Effector memory CD4-positive, alpha-beta T cell (primary cell): ENCODE data around the gene HACE1.
"Not testable (repeated sequence)": the region's sequence is repeated elsewhere in the genome, so short reads cannot be mapped to it uniquely, and the experiment has no call there.

ENCODE experiments used
- DNase-seq, 3 donors: peaks; one replicate each; pipeline ENCODE4 v3.0.0-alpha.2; 2020
- H3K27ac ChIP-seq: 2 replicates; pipeline ENCODE4 v1.7.0; 2013; ENCODE audit warnings: mild to moderate bottlenecking, low read length, moderate library complexity; ENCODE audit not compliant: insufficient read depth, poor library complexity, severe bottlenecking
- H3K27me3 ChIP-seq: replicated peaks from 2 replicates; pipeline ENCODE4 v1.7.0; 2013; ENCODE audit warnings: mild to moderate bottlenecking, low read length; ENCODE audit not compliant: insufficient read depth, control insufficient read depth, poor library complexity, severe bottlenecking
- H3K36me3 ChIP-seq: 2 replicates; pipeline ENCODE4 v1.7.0; 2013; ENCODE audit warnings: mild to moderate bottlenecking, low read length, moderate library complexity; ENCODE audit not compliant: control insufficient read depth, insufficient read depth
- H3K4me1 ChIP-seq: 2 replicates; pipeline ENCODE4 v1.7.0; 2013; ENCODE audit warnings: low read length, mild to moderate bottlenecking; ENCODE audit not compliant: control insufficient read depth, insufficient read depth, poor library complexity, severe bottlenecking
- H3K4me3 ChIP-seq: 2 replicates; pipeline ENCODE4 v1.7.0; 2013; ENCODE audit warnings: low read length, low read depth, mild to moderate bottlenecking; ENCODE audit not compliant: insufficient read depth, poor library complexity, severe bottlenecking
- H3K9me3 ChIP-seq: 2 replicates; pipeline ENCODE4 v1.7.0; 2013; ENCODE audit warnings: mild to moderate bottlenecking, low read length, moderate library complexity; ENCODE audit not compliant: control insufficient read depth

Gene HACE1

DNA sequence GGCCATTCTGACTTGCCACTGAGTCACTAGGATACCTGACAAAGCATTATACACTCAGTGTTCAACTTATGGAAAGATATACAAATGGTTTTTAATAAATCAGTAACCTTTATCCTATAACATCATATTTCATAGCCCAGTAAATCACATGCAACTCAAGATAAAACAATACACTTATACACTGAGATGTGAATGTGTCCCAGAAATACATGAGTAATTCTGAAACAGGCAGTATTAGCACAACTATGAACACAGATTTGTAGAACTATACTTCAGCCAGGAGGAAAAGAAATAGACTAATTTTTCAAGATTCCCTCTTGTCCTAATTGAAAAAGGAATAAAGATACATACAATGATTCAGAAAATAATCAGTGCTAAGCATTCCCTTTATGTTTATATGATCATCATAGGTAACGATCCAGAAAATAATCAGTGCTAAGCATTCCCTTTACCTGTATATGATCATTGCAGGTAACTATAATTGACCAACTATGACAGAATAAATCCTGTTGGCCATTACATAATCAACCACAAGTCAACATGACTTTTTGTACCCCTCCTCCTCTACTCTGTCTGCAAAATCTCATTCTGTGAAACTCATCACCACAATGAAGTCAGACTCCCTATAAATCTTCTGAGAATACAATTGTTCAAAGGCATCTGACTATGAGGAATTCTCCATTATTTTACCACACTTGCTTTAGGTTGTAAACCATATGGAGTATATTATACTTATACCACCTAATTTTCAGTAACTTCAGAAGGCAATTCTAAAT lies 30.3 kb downstream of the HACE1 start:
- Histone ChIP-seq H3K4me1 (no peaks in the 10 kb centered on the region), H3K36me3 (no peaks in the 10 kb centered on the region), H3K9me3 (no peaks in the 10 kb centered on the region), H3K27me3 (no peaks in the 10 kb centered on the region), H3K4me3 (no peak overlapping the region), H3K27ac (no peak overlapping the region)
- DNase-seq = no peak

- H3K9me3 ChIP-seq = no peaks in the 10 kb centered on the region
- H3K27ac ChIP-seq = no peak overlapping the region
- no peaks in the 10 kb centered on the region for H3K4me1 ChIP-seq
- no peaks in the 10 kb centered on the region for H3K36me3 ChIP-seq
- H3K27me3 ChIP-seq = no peaks in the 10 kb centered on the region
- H3K4me3 ChIP-seq = no peak overlapping the region
- DNase-seq = no peak
Observed at GRCh38 chr6:104828478-104828877, 31.2 kb downstream of the HACE1 start.

- not testable (repeated sequence) for H3K9me3 ChIP-seq, H3K27me3 ChIP-seq, H3K4me3 ChIP-seq, H3K36me3 ChIP-seq, H3K4me1 ChIP-seq, H3K27ac ChIP-seq, DNase-seq
Observed at GRCh38 chr6:104820820-104821219, 38.9 kb downstream of the HACE1 start.

DNA sequence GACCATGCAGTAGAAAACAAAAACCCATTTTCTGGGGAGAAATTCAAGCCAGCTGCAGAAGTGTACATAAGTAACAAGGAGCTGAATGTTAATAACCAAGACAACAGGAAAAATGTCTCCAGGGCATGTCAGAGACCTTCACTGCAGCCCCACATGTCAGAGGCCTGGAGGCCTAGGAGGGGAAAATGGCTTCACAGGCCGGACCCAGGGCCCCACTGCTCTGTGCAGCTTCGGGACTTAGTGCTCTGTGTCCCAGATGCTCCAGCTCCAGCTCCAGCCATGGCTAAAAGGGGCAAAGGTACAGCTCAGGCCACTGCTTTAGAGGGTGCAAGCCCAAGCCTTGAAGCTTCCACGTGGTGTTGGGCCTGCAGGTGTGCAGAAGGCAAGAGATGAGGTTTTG lies 43.6 kb downstream of the HACE1 start:
- Histone ChIP-seq H3K36me3 (no peaks in the 10 kb centered on the region), H3K4me3 (no peak overlapping the region), H3K27me3 (no peaks in the 10 kb centered on the region), H3K4me1 (no peaks in the 10 kb centered on the region), H3K9me3 (no peaks in the 10 kb centered on the region), H3K27ac (no peak overlapping the region)
- no peak for DNase-seq

DNA sequence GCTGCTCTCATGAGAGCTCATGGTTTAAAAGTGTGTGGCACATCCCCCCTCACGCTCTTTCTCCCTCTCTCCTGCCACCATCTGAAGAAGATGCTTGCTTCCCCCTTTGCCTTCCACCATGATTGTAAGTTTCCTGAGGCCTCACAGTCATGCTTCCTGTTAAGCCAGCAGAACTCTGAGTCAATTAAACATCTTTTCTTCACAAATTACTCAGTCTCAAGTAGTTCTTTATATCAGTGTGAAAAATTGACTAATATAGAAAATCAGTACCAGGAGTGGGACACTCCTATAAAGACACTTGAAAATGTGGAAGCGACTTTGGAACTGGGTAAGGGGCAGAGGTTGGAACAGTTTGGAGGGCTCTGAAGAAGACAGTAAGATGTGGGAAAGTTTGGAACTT lies 45.0 kb downstream of the HACE1 start:
- H3K9me3 ChIP-seq = no peaks in the 10 kb centered on the region
- H3K27me3 ChIP-seq = no peaks in the 10 kb centered on the region
- H3K27ac ChIP-seq = no peak overlapping the region
- H3K4me1 ChIP-seq = no peaks in the 10 kb centered on the region
- no peak overlapping the region for H3K4me3 ChIP-seq
- H3K36me3 ChIP-seq = no peaks in the 10 kb centered on the region
- no peak for DNase-seq

- H3K9me3 ChIP-seq = no peaks in the 10 kb centered on the region
- no peaks in the 10 kb centered on the region for H3K36me3 ChIP-seq
- no peak overlapping the region for H3K27ac ChIP-seq
- no peak for DNase-seq
- H3K27me3 ChIP-seq = no peaks in the 10 kb centered on the region
- H3K4me1 ChIP-seq = no peaks in the 10 kb centered on the region
- H3K4me3 ChIP-seq = no peak overlapping the region
Observed at GRCh38 chr6:104813552-104813951, 46.2 kb downstream of the HACE1 start.

DNA sequence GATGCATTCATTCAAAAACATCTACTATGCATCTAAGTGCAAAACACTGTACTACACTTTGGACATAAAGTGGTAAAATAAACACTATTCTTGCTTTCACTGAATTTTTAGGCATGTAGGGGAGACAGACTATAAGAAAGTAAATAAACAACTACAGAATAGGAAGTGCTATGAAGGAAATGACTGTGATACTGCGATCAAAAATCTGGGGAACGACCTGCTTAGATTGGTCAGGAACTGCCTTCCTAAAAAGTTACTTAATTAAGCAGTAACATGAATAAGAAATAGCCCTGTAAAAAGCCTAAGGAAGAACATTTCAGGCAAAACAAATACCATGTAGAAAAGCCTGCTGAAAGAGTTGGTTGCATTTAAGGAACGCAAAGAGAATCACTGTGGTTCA lies 50.6 kb downstream of the HACE1 start:
- no peaks in the 10 kb centered on the region for H3K9me3 ChIP-seq
- H3K27ac ChIP-seq = no peak overlapping the region
- H3K27me3 ChIP-seq = no peaks in the 10 kb centered on the region
- H3K36me3 ChIP-seq = no peaks in the 10 kb centered on the region
- H3K4me1 ChIP-seq = no peaks in the 10 kb centered on the region
- H3K4me3 ChIP-seq = no peak overlapping the region
- no peak for DNase-seq

DNA sequence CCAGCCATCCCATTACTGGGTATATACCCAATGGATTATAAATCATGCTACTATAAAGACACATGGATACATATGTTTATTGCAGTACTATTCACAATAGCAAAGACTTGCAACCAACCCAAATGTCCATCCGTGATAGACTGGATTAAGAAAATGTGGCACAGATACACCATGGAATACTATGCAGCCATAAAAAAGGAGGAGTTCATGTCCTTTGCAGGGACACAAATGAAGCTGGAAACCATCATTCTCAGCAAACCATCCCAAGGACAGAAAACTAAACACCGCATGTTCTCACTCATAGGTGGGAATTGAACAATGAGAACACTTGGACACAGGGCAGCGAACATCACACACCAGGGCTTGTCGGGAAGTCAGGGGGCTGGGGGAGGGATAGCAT lies 54.4 kb downstream of the HACE1 start:
- not testable (repeated sequence) for DNase-seq, H3K36me3 ChIP-seq, H3K27me3 ChIP-seq, H3K9me3 ChIP-seq, H3K4me3 ChIP-seq, H3K4me1 ChIP-seq, H3K27ac ChIP-seq

DNA sequence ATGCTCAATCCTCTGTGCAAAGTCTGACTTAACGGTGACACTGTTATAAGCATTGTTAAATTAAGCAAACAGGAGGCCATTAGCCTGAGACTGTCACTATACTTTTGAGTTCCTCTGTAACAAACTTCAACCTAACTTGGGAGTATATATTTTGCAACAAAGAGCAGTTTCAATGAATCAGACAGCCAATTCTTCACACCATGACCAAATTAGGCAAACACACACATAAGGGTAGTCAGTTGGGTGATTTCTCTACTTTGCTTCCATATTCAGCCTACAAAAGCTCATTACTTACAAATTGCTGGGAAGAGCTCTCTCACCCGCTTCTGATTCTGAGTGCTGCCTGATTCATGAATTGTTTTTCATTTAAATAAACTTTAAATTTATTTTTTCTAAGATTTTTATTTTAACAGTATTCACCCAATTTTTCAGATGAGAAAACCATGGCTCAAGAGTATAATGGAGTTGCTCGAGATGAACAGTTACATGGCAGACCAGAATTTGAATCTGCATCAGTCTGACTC lies 60.5 kb downstream of the HACE1 start:
- Histone ChIP-seq H3K27ac (no peak overlapping the region), H3K9me3 (no peaks in the 10 kb centered on the region), H3K4me3 (no peak overlapping the region), H3K36me3 (peaks cover 7% of the 10 kb centered on the region), H3K4me1 (no peaks in the 10 kb centered on the region), H3K27me3 (no peaks in the 10 kb centered on the region)
- no peak for DNase-seq

DNA sequence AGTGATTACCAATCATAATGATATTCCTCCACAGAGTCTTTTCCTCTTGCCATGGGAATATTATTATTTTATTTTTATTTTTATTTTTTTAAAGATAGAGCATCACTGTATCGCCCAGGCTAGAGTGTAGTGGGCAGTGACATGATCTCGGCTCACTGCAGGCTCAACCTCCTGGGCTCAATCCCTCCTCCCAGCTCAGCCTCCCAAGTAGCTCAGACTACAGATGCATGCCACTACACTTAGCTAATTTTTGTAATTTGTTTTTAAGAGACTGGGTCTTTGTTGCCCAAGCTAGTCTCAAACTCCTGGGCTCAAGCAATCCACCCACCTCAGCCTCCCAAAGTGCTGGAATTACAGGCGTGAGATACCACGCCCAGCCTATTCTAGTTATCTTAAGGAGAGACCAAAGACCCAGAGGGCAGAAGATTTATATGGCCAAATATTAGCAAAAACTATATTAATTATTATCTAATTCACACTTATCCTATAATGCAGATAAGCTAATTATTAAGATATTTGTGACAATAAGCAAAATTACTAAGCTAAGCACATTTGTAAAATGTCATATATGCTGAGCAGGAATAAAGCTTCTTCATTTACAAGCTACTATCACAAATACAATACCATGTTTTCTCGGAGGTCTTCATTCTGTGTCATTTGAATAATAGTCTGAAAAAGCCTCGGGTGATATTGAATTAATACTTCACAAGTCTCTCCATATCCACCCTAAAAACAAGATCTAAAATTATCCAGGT lies 63.5 kb downstream of the HACE1 start:
- H3K4me1 ChIP-seq = no peaks in the 10 kb centered on the region
- H3K27me3 ChIP-seq = no peaks in the 10 kb centered on the region
- no peak overlapping the region for H3K4me3 ChIP-seq
- no peak overlapping the region for H3K27ac ChIP-seq
- no peak for DNase-seq
- H3K9me3 ChIP-seq = no peaks in the 10 kb centered on the region
- peaks cover 7% of the 10 kb centered on the region for H3K36me3 ChIP-seq
